Smooth muscle cell (in vitro differentiated cells): ENCODE results near the gene ETV7. TPM values are rescaled to one million over a fixed set of nuclear protein-coding genes. Genes with fewer than 3 reads are reported as not detected.

Experiments
- polyA plus RNA-seq: library from polyadenylated mRNA; unstranded; fragments of >200 nt; fragmentation: Nextera tagmentation; extraction: Ambion mirVana; gene quantifications from 2 replicates; pipeline ENCODE4 v1.2.1, GENCODE V29; 2016
- total RNA-seq: library from RNA; depleted of rRNA; stranded (reverse); fragments of >200 nt; gene quantifications from 2 replicates; pipeline ENCODE4 v1.2.3, GENCODE V29; 2014

ETV7 gene
- total and polyA plus RNA-seq, 2 experiments from 2014 or later: 0.83 TPM; not detected in 1

Other genes starting within 250 kb of the ETV7 start
- gene BRPF3, start 190.9 kb downstream of the ETV7 start, total RNA-seq: 14.1 and 20.0 TPM in 2 replicates
- 8.9 and 10.8 TPM in 2 replicates for gene BRPF3, start 190.9 kb downstream of the ETV7 start, polyA plus RNA-seq
- gene PNPLA1, start 117.6 kb downstream of the ETV7 start, total RNA-seq: 0.09 TPM in 1 of 2 replicates, not detected in the other
- not detected in 2 replicates for gene PNPLA1, start 117.6 kb downstream of the ETV7 start, polyA plus RNA-seq
- gene BNIP5, start 50.8 kb downstream of the ETV7 start, total RNA-seq: not detected in 2 replicates
- not detected in 2 replicates for gene BNIP5, start 50.8 kb downstream of the ETV7 start, polyA plus RNA-seq
- gene PXT1, start 55.2 kb upstream of the ETV7 start, total RNA-seq: not detected in 2 replicates
- gene PXT1, start 55.2 kb upstream of the ETV7 start, polyA plus RNA-seq: not detected in 2 replicates
- gene KCTD20, start 55.3 kb upstream of the ETV7 start, total RNA-seq: 54.9 and 61.3 TPM in 2 replicates
- 29.6 and 31.3 TPM in 2 replicates for gene KCTD20, start 55.3 kb upstream of the ETV7 start, polyA plus RNA-seq
- gene STK38, start 159.8 kb upstream of the ETV7 start, total RNA-seq: 34.6 and 38.3 TPM in 2 replicates
- gene STK38, start 159.8 kb upstream of the ETV7 start, polyA plus RNA-seq: 30.8 and 34.5 TPM in 2 replicates
- gene SRSF3, start 206.7 kb upstream of the ETV7 start, total RNA-seq: 158 and 178 TPM in 2 replicates
- 163 and 179 TPM in 2 replicates for gene SRSF3, start 206.7 kb upstream of the ETV7 start, polyA plus RNA-seq